PC-9 (cell line): ENCODE data around the gene PGD.

ENCODE experiments used
- EZH2 ChIP-seq: fragments of 200-600 bp; sonication (generic); IDR thresholded peaks from 2 replicates; pipeline ENCODE4 v1.8.0; 2017; ENCODE audit warnings: antibody characterized with exemption, low read depth
- TF ChIP-seq, protein P1 (sequence below): fragments of 200-600 bp; sonication (generic); conservative IDR thresholded peaks from 2 replicates; pipeline ENCODE4 v1.6.1; 2017; ENCODE audit warnings: mixed run types, antibody characterized with exemption, mild to moderate bottlenecking, moderate library complexity

DNA sequence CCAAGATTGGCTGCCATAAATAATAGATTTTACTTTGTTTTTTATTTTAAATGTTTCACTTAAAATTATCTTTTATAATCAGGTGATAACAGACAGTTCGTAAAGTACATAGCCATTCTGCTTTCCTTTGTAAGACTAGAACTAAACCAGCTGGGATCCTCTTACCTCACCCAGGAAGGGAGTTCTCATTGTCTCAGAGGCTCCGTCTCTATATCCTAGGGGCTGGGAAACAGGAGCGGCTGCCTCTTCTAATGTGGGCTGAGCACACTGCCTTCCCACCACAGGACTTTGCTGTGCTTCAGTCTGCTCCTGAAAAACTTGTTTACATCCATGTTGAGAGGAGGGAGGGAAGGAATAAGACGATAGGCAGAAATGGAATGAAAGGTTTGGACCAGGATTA lies 45.6 kb upstream of the PGD start:
- TF ChIP-seq, protein P1, sequence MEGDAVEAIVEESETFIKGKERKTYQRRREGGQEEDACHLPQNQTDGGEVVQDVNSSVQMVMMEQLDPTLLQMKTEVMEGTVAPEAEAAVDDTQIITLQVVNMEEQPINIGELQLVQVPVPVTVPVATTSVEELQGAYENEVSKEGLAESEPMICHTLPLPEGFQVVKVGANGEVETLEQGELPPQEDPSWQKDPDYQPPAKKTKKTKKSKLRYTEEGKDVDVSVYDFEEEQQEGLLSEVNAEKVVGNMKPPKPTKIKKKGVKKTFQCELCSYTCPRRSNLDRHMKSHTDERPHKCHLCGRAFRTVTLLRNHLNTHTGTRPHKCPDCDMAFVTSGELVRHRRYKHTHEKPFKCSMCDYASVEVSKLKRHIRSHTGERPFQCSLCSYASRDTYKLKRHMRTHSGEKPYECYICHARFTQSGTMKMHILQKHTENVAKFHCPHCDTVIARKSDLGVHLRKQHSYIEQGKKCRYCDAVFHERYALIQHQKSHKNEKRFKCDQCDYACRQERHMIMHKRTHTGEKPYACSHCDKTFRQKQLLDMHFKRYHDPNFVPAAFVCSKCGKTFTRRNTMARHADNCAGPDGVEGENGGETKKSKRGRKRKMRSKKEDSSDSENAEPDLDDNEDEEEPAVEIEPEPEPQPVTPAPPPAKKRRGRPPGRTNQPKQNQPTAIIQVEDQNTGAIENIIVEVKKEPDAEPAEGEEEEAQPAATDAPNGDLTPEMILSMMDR, result no peak
- no peak for TF ChIP-seq EZH2
